RWPE2 (cell line): ENCODE results near the gene RBMS3.

Experiments
- ATAC-seq: fragments of 200-7000 bp; cut with Tn5 transposase; 3 replicates; pipeline ENCODE4 v1.9.1; 2021; ENCODE audit warnings: low read depth
- DNase-seq: peaks from one replicate; pipeline ENCODE4 v3.0.0-alpha.2; 2020; ENCODE audit warnings: low spot score
- H3K27ac ChIP-seq: fragments of 450-650 bp; 2 replicates; pipeline ENCODE4 v1.5.1; 2017; ENCODE audit warnings: mild to moderate bottlenecking; ENCODE audit not compliant: poor library complexity, severe bottlenecking
- H3K27me3 ChIP-seq: fragments of 250-450 bp; sonication (Bioruptor Pico); 2 replicates; pipeline ENCODE4 v1.5.1; 2021; ENCODE audit warnings: mild to moderate bottlenecking, moderate library complexity; ENCODE audit not compliant: insufficient read depth, poor library complexity, severe bottlenecking
- H3K36me3 ChIP-seq: fragments of 250-450 bp; sonication (Bioruptor Pico); 2 replicates; pipeline ENCODE4 v1.5.1; 2020; ENCODE audit warnings: low read depth, mild to moderate bottlenecking, moderate library complexity
- H3K4me1 ChIP-seq: fragments of 250-450 bp; sonication (Bioruptor Pico); 2 replicates; pipeline ENCODE4 v1.5.1; 2021; ENCODE audit warnings: mild to moderate bottlenecking, moderate library complexity; ENCODE audit not compliant: insufficient read depth, poor library complexity, severe bottlenecking
- H3K4me3 ChIP-seq: fragments of 250-450 bp; sonication (Bioruptor Pico); 2 replicates; pipeline ENCODE4 v1.5.1; 2021; ENCODE audit warnings: mild to moderate bottlenecking, moderate library complexity; ENCODE audit not compliant: severe bottlenecking
- H3K9me3 ChIP-seq: fragments of 250-450 bp; sonication (Bioruptor Pico); 2 replicates; pipeline ENCODE4 v1.5.1; 2021; ENCODE audit warnings: mild to moderate bottlenecking, moderate library complexity; ENCODE audit not compliant: severe bottlenecking
- TF ChIP-seq, protein P1 (sequence below): fragments of 450-650 bp; IDR thresholded peaks from one replicate; pipeline ENCODE4 v1.5.1; 2017; ENCODE audit warnings: mild to moderate bottlenecking, moderate library complexity; ENCODE audit not compliant: poor library complexity, severe bottlenecking

The RBMS3 gene

DNA sequence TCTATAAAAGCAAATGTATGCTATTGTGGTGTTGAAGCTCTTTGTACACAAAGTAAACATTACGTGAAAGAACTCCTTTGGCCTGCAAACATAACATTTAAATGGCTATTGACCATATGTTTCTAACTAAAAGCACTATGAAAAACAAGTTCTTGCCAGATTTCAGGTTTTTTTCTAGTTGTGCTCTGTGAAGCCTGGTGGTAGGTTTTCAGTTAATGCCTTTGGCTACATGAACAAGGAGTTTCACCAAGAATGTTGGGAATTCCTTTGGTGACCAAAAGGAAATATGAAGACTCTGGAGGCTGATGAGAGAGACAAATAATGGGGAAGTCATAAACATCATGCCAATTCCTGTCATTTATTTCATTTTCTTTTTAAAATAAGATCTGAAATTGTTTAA lies 66.0 kb downstream of the RBMS3 start:
- DNase-seq, result no peak
- Histone ChIP-seq H3K4me3 (no peak overlapping the region), H3K4me1 (no peaks in the 10 kb centered on the region), H3K27me3 (no peaks in the 10 kb centered on the region), H3K27ac (no peak overlapping the region), H3K9me3 (peaks cover 3% of the 10 kb centered on the region), H3K36me3 (no peaks in the 10 kb centered on the region)
- TF ChIP-seq, protein P1, sequence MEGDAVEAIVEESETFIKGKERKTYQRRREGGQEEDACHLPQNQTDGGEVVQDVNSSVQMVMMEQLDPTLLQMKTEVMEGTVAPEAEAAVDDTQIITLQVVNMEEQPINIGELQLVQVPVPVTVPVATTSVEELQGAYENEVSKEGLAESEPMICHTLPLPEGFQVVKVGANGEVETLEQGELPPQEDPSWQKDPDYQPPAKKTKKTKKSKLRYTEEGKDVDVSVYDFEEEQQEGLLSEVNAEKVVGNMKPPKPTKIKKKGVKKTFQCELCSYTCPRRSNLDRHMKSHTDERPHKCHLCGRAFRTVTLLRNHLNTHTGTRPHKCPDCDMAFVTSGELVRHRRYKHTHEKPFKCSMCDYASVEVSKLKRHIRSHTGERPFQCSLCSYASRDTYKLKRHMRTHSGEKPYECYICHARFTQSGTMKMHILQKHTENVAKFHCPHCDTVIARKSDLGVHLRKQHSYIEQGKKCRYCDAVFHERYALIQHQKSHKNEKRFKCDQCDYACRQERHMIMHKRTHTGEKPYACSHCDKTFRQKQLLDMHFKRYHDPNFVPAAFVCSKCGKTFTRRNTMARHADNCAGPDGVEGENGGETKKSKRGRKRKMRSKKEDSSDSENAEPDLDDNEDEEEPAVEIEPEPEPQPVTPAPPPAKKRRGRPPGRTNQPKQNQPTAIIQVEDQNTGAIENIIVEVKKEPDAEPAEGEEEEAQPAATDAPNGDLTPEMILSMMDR, result no peak
- no peak for ATAC-seq

DNA sequence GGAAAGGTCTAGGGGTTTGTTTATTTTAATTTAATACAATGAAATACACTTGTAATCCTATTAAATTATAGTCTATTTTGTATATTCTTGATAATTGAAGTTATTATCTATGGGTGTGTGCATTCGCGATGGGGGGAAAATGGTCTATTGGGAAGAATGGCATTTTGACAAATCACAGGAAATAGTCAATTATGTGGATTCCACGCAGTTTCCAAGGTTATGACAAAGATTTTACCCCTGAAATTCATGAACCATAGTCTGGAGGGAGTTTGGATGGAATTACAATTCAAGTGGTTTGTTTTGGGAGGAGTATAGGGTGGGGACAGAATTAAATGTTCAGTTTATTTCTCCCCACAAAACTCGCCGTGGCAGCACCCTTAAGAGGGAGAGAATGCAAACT lies 66.5 kb downstream of the RBMS3 start:
- ATAC-seq, result no peak
- Histone ChIP-seq H3K36me3 (no peaks in the 10 kb centered on the region), H3K4me3 (no peak overlapping the region), H3K27ac (no peak overlapping the region), H3K9me3 (peaks cover 3% of the 10 kb centered on the region), H3K27me3 (no peaks in the 10 kb centered on the region), H3K4me1 (no peaks in the 10 kb centered on the region)
- TF ChIP-seq, protein P1, result no peak
- no peak for DNase-seq

DNA sequence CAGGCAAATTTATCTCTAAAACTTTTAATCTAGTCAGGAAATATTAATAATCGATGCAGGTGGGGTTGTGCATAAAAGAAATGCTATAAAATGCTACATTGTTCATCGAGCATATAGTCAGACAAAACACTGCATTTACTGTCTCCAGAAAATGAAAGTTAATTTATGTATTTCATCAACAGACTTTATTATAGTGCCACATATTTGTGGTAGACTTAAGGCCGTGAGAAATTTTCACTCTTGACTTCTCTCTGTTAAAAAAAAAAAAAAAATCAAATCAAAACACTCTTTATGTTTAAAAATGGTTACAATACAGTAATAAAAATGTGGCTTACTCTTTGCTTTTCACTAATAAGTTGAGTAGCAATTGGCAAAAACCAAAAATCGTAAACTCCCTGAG lies 67.4 kb downstream of the RBMS3 start:
- no peak overlapping the region for H3K27ac ChIP-seq

DNA sequence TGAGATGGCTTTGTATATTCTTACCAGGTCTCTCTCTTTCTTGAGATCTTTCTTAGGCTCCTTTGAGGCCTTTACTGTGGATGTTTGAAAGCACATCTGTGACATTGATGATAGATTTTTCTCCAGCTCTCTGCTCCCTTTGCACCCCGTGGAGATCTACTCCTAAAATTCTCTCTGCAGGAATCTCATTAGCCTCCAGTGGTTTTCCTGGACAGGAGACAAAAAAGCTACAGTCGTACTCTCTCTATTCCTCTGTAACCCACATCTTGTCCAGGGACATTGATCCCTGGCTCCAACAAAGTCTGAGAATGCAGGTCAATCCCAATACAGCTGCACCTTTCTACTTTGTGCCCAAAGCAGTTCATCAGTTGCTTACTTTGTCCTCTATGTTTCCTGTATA lies 68.2 kb downstream of the RBMS3 start:
- no peak for ATAC-seq
- Histone ChIP-seq H3K9me3 (peaks cover 3% of the 10 kb centered on the region), H3K4me3 (no peak overlapping the region), H3K4me1 (no peaks in the 10 kb centered on the region), H3K27me3 (no peaks in the 10 kb centered on the region), H3K27ac (no peak overlapping the region), H3K36me3 (no peaks in the 10 kb centered on the region)
- TF ChIP-seq, protein P1, result no peak
- no peak for DNase-seq

More for the DNA sequence above, 67.4 kb downstream of the RBMS3 start:
- H3K4me1 ChIP-seq, result no peaks in the 10 kb centered on the region
- no peaks in the 10 kb centered on the region for H3K27me3 ChIP-seq
- H3K36me3 ChIP-seq, result no peaks in the 10 kb centered on the region
- ATAC-seq (no peak), DNase-seq (no peak)
- TF ChIP-seq, protein P1, result no peak
- no peak overlapping the region for H3K4me3 ChIP-seq
- peaks cover 3% of the 10 kb centered on the region for H3K9me3 ChIP-seq

DNA sequence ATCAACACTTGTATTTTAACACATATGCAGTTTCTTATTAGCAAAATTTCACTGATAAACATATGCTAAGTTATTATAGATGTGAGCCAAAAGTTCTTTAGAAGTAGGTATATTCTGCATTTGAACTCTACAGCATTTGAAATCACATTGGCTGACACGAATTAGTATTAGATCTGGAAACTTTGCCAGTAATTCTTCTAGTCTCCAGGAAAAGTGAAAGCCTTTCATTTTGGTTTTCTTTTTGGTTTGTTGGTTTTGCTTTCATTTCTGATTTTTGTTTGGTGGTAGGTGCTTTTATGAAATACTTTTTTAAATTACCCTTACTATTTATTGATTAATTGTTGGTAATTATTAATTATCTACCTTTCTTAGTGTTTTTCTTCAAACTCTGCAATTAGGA lies 72.9 kb downstream of the RBMS3 start:
- DNase-seq, result no peak
- no peak for ATAC-seq

More for the DNA sequence above, 72.9 kb downstream of the RBMS3 start:
- Histone ChIP-seq H3K36me3 (no peaks in the 10 kb centered on the region), H3K27ac (no peak overlapping the region), H3K4me3 (no peak overlapping the region), H3K27me3 (no peaks in the 10 kb centered on the region), H3K4me1 (no peaks in the 10 kb centered on the region), H3K9me3 (no peaks in the 10 kb centered on the region)
- TF ChIP-seq, protein P1, result no peak
